Astrocyte of the spinal cord (primary cell): ENCODE results near the gene BST1.

ENCODE experiments used
- DNase-seq: peaks from one replicate; pipeline ENCODE4 v3.0.0; 2011; ENCODE audit warnings: low read depth, low spot score
- H3K4me3 ChIP-seq: 2 replicates; pipeline ENCODE4 v1.5.1; 2011; ENCODE audit warnings: low read depth, mild to moderate bottlenecking, low read length, moderate library complexity
- in situ Hi-C: cut with HindIII; loops from 2 replicates; pipeline ENCODE4 v1.10.0; 2017; ENCODE audit warnings: low sequenced_read_pairs
- TF ChIP-seq, protein P1 (sequence below): IDR thresholded peaks from 2 replicates; pipeline ENCODE4 v1.5.1; 2012; ENCODE audit warnings: low read depth, mild to moderate bottlenecking, low read length, inconsistent platforms

The BST1 gene

DNA sequence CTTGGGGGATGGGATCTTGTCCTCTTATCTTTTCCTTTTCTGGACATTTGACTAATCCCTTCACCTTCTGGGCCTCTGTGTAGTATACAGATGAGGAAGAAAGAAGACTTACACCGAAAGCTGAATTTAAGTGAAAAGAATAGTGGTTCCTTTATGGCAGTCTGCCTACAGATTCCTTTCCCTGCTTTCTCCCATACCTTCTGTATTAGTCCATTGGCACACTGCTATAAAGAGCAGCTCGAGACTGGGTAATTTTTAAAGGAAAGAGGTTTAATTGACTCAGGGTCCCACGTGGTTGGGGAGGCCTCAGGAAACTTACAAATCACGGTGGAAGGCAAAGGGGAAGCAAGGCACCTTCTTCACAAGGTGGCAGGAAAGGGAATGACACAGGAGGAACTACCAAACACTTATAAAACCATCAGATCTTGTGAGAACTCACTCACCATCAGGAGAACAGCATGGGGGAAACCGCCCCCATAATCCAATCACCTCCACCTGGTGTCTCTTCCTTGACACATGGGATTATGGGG lies 41.2 kb downstream of the BST1 start:
- in situ Hi-C loops, result no loop called here
- no peak overlapping the region for H3K4me3 ChIP-seq
- peak; percentile 22 for DNase-seq
- TF ChIP-seq, protein P1, sequence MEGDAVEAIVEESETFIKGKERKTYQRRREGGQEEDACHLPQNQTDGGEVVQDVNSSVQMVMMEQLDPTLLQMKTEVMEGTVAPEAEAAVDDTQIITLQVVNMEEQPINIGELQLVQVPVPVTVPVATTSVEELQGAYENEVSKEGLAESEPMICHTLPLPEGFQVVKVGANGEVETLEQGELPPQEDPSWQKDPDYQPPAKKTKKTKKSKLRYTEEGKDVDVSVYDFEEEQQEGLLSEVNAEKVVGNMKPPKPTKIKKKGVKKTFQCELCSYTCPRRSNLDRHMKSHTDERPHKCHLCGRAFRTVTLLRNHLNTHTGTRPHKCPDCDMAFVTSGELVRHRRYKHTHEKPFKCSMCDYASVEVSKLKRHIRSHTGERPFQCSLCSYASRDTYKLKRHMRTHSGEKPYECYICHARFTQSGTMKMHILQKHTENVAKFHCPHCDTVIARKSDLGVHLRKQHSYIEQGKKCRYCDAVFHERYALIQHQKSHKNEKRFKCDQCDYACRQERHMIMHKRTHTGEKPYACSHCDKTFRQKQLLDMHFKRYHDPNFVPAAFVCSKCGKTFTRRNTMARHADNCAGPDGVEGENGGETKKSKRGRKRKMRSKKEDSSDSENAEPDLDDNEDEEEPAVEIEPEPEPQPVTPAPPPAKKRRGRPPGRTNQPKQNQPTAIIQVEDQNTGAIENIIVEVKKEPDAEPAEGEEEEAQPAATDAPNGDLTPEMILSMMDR, result no peak

- in situ Hi-C loops, result no loop called here
- TF ChIP-seq, protein P1, result no peak
- H3K4me3 ChIP-seq, result no peak overlapping the region
These were observed 43.2 kb downstream of the BST1 start for GRCh38 chr4:15746110-15746509.

DNA sequence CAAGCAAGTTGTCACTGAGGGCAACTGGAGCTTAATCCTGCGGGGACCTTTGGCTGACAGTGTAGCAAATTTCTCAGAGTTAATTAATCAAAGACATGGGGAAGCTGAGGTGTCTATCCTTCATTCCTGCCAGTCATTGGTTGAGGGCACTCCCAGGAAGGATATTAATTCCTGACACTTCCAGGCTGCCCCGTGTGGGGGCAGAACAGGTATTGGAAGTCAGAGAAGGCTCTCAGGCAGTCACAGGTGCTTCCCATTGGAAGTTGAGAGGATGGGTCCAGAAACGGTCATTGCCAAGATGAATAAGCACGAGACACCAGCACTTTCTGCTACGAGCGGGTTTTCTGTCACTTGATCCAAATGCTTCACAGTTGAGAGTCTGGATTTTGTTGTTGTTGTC lies 46.1 kb downstream of the BST1 start:
- in situ Hi-C loops, result no loop called here
- TF ChIP-seq, protein P1, result no peak
- no peak for DNase-seq
- H3K4me3 ChIP-seq, result no peak overlapping the region

More at GRCh38 chr4:15746110-15746509, 43.2 kb downstream of the BST1 start:
- DNase-seq, result no peak

- H3K4me3 ChIP-seq, result no peak overlapping the region
- DNase-seq, result no peak
- in situ Hi-C loops, result no loop called here
- TF ChIP-seq, protein P1, result no peak
These were observed 48.3 kb downstream of the BST1 start for GRCh38 chr4:15751153-15751552.

GRCh38 chr4:15753081-15753480 lies 50.2 kb downstream of the BST1 start:
- no peak overlapping the region for H3K4me3 ChIP-seq
- in situ Hi-C loops, result no loop called here
- no peak for DNase-seq
- TF ChIP-seq, protein P1, result no peak

GRCh38 chr4:15753786-15754185 lies 50.9 kb downstream of the BST1 start:
- H3K4me3 ChIP-seq, result no peak overlapping the region
- in situ Hi-C loops, result no loop called here
- TF ChIP-seq, protein P1, result no peak
- no peak for DNase-seq

DNA sequence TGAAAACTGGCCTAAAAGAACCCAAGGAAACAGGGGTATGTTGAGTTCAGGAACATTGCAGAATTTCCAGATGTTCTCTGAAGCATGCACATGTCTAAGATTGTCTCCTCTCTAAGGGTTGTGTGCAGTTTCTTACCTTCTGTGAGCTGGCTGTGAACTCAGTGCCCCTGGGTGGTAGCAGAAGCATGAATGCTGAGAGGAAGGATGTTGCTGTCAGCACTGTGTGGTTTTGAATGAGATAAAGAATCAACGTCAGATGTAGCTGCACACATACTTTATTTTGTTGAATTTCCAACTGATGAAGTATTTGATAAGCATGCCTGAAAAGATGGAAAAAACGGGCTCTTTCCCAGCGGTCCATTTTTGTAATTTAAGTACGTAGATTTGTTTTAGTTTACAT lies 51.5 kb downstream of the BST1 start:
- TF ChIP-seq, protein P1, result no peak
- DNase-seq, result peak; percentile 58
- in situ Hi-C loops, result no loop called here
- H3K4me3 ChIP-seq, result no peak overlapping the region
